ENCODE measurements around the gene ANKRD44.

ANKRD44 gene

GRCh38 chr2:197233473-197233872 lies 77.1 kb downstream of the ANKRD44 start:
- Mint-ChIP-seq H3K36me3 (peaks cover 15% of the 10 kb centered on the region), H3K9me3 (no peaks in the 10 kb centered on the region), H3K4me1 (peaks cover 80% of the 10 kb centered on the region), H3K27ac (peak overlapping the region; percentile 81), H3K4me3 (no peak overlapping the region)
- ATAC-seq = no peak
- peak in 1 of 2 donors; percentile 3 for DNase-seq (ENCODE audit: low spot score in 2 of 2)

- peaks cover 15% of the 10 kb centered on the region for H3K36me3 Mint-ChIP-seq
- H3K27ac Mint-ChIP-seq = no peak overlapping the region
- peaks cover 80% of the 10 kb centered on the region for H3K4me1 Mint-ChIP-seq
- no peaks in the 10 kb centered on the region for H3K9me3 Mint-ChIP-seq
- H3K4me3 Mint-ChIP-seq = no peak overlapping the region
- DNase-seq (ENCODE audit: low spot score in 2 of 2) (peak in 1 of 2 donors; percentile 13), ATAC-seq (no peak)
Measured at GRCh38 chr2:197232010-197232409, 78.6 kb downstream of the ANKRD44 start.

- H3K27ac Mint-ChIP-seq = peak overlapping the region; percentile 86
- peak in 1 of 2 donors; percentile 38 for DNase-seq (ENCODE audit: low spot score in 2 of 2)
- H3K9me3 Mint-ChIP-seq = no peaks in the 10 kb centered on the region
- no peak overlapping the region for H3K4me3 Mint-ChIP-seq
- H3K4me1 Mint-ChIP-seq = peaks cover 78% of the 10 kb centered on the region
- peak; percentile 44 for ATAC-seq
- peaks cover 13% of the 10 kb centered on the region for H3K36me3 Mint-ChIP-seq
Measured at GRCh38 chr2:197229509-197230443, 80.8 kb downstream of the ANKRD44 start.

- Mint-ChIP-seq H3K27ac (peak overlapping the region; percentile 37), H3K36me3 (peaks cover 11% of the 10 kb centered on the region), H3K4me1 (peaks cover 59% of the 10 kb centered on the region), H3K4me3 (no peak overlapping the region), H3K9me3 (no peaks in the 10 kb centered on the region)
- ATAC-seq = no peak
- no peak for DNase-seq (ENCODE audit: low spot score in 2 of 2)
Measured at GRCh38 chr2:197223451-197223850, 87.1 kb downstream of the ANKRD44 start.

DNA sequence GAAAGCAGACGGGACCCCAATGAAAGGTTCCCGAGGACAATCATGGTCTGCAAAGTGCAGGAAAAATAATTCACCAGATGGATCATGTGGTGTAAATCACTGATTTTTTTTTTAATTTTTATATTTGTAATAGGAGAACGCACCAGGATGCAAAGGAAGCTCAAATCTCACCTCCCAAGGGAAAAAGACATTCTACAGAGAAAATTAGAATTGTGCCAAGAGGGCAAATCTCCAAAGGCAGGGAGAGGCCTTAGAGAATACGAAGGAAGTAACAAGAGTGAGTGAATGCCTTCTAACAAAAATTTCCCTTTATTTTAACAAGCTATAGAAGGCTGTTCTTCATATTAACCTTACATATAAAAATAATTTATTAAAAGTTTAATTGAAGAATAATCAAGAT lies 90.9 kb downstream of the ANKRD44 start:
- Mint-ChIP-seq H3K27ac (no peak overlapping the region), H3K9me3 (no peaks in the 10 kb centered on the region), H3K4me3 (no peak overlapping the region), H3K4me1 (peaks cover 58% of the 10 kb centered on the region), H3K36me3 (peaks cover 20% of the 10 kb centered on the region)
- ATAC-seq (no peak), DNase-seq (ENCODE audit: low spot score in 2 of 2) (peak in 1 of 2 donors; percentile 8)

DNA sequence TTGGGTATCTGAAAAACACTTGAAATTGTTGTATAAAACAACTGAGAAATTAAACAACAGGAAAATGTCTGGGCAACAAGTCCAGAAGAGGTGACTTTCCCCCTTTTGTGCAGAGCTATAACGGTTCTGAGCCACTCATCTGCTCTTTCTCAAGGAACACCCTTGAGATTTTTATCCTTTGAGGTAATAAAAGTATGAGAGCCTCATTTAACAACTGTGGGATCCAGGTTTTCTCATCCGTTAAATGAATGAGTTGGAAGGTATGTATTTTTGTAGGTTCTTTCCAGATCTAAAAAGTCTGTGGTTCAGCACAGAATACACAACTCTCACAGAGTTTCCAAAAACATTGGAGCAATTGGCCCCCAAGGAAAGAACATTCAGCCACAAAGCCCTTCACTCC lies 93.0 kb downstream of the ANKRD44 start:
- Mint-ChIP-seq H3K36me3 (peaks cover 24% of the 10 kb centered on the region), H3K9me3 (no peaks in the 10 kb centered on the region), H3K4me1 (peaks cover 63% of the 10 kb centered on the region), H3K27ac (peak overlapping the region; percentile 88), H3K4me3 (peak overlapping the region; percentile 69)
- DNase-seq (ENCODE audit: low spot score in 2 of 2) = peak in 1 of 2 donors; percentile 37
- no peak for ATAC-seq

GRCh38 chr2:197216361-197216979 lies 94.1 kb downstream of the ANKRD44 start:
- Mint-ChIP-seq H3K4me3 (peak overlapping the region; percentile 69), H3K36me3 (peaks cover 32% of the 10 kb centered on the region), H3K9me3 (no peaks in the 10 kb centered on the region), H3K4me1 (peaks cover 63% of the 10 kb centered on the region), H3K27ac (peak overlapping the region; percentile 88)
- ATAC-seq (peak; percentile 45), DNase-seq (ENCODE audit: low spot score in 2 of 2) (peak in 1 of 2 donors; percentile 54)

DNA sequence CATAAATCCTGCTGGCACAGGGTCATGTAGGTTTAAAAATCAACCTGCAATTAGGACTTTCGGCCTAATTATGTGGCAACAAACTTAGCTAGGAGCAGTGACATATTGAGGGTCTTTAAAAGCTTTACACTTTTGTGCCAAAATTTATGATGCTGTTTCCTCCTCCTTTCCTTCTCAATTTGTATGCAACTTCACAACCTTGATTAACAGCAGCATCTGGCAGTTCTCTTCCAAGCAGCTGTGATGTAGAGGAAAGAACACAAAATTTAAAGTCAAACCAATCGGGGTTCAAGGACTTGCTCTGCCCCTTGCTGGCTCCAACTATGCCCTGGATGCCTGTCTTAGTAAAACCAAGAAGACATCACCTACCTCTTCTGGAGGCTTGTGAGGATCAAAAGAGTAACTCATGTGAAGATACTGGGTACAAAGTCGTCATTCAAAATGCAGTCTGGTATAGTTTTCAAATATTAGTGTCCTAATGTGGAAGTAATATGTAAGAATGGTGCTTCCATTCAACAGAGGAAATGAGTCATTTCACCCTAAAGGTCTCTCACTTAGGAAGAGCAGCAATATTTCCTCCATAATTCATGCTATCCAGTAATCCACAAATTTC lies 94.7 kb downstream of the ANKRD44 start:
- no peaks in the 10 kb centered on the region for H3K9me3 Mint-ChIP-seq
- ATAC-seq (peak; percentile 52), DNase-seq (ENCODE audit: low spot score in 2 of 2) (no peak)
- H3K27ac Mint-ChIP-seq = peak overlapping the region; percentile 88
- H3K36me3 Mint-ChIP-seq = peaks cover 36% of the 10 kb centered on the region
- peak overlapping the region; percentile 69 for H3K4me3 Mint-ChIP-seq
- peaks cover 68% of the 10 kb centered on the region for H3K4me1 Mint-ChIP-seq

DNA sequence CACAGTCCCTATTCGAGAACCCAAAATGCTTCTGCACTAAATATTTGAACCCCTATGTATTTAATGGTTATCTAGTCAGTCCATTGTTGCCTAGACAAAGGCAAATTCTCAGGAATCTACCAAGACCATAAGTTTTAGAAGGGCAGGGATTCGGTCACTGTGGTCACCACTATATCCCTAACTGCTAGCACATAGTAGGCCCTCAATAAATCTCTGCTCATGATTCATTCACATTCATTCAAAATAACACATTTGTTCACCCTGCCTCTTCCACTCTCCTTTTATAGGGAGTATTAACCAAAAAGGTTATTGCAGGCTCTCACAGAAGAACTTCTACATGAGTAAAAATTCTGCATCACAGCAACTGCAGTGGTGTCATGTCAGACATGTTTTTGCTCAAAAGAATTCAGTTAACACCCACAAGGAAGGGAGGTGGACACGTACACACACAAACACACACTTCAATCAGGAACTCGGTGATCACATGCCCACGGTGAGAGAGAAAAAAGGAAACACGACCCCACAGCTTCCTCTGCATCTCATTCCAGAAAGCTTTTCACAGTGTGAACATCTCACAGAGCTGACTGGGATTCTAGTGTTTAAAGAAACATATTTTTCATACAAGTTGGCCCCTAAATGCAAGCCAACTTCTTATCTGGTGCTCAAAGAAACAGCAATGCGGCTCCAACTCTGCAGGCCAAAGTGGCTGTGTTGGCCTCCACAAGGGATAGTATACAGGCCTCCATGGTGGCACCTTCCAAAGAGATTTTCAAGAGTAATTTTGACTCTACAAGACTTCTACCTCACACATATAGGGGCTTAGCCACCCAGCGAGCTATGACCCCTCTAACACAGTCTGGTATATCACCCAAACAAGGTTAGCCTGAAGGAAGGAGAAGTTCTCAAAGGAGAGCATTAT lies 98.0 kb downstream of the ANKRD44 start:
- ATAC-seq (peak; percentile 12), DNase-seq (ENCODE audit: low spot score in 2 of 2) (no peak)
- Mint-ChIP-seq H3K36me3 (peaks cover 36% of the 10 kb centered on the region), H3K27ac (peak overlapping the region; percentile 95), H3K9me3 (no peaks in the 10 kb centered on the region), H3K4me3 (peak overlapping the region; percentile 62), H3K4me1 (peaks cover 84% of the 10 kb centered on the region)

GRCh38 chr2:197211881-197212342 lies 98.7 kb downstream of the ANKRD44 start:
- DNase-seq (ENCODE audit: low spot score in 2 of 2) = no peak
- peaks cover 84% of the 10 kb centered on the region for H3K4me1 Mint-ChIP-seq
- peaks cover 36% of the 10 kb centered on the region for H3K36me3 Mint-ChIP-seq
- peak; percentile 73 for ATAC-seq
- H3K27ac Mint-ChIP-seq = peak overlapping the region; percentile 95
- H3K4me3 Mint-ChIP-seq = peak overlapping the region; percentile 62
- no peaks in the 10 kb centered on the region for H3K9me3 Mint-ChIP-seq

- Mint-ChIP-seq H3K4me1 (peaks cover 84% of the 10 kb centered on the region), H3K9me3 (no peaks in the 10 kb centered on the region), H3K4me3 (peak overlapping the region; percentile 62), H3K27ac (peak overlapping the region; percentile 95), H3K36me3 (peaks cover 32% of the 10 kb centered on the region)
- ATAC-seq (no peak), DNase-seq (ENCODE audit: low spot score in 2 of 2) (no peak)
Measured at GRCh38 chr2:197210430-197210829, 100.2 kb downstream of the ANKRD44 start.

GRCh38 chr2:197209742-197210408 lies 100.7 kb downstream of the ANKRD44 start:
- Mint-ChIP-seq H3K9me3 (no peaks in the 10 kb centered on the region), H3K4me1 (peaks cover 83% of the 10 kb centered on the region), H3K4me3 (peak overlapping the region; percentile 62), H3K36me3 (peaks cover 28% of the 10 kb centered on the region), H3K27ac (peak overlapping the region; percentile 95)
- peak; percentile 75 for ATAC-seq
- peak in 1 of 2 donors; percentile 78 for DNase-seq (ENCODE audit: low spot score in 2 of 2)

DNA sequence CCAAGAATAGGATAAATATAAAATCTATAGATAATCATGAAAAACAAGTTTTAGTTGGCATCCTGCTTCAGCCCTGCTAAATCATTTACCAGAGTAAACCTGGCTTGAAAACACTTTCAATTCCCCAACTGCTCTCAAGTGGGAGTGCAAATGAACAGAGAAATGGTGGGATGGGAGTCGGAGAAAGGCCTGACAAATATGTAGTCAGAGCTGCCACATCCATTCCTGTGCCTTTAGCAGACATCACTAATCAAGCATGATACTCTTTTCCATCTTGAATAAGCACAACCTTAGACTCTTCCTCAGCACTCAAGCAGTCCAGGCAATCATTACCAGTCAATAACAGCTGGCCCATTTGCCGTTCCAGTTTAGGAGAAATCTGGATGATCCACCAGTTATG lies 101.3 kb downstream of the ANKRD44 start:
- ATAC-seq = no peak
- Mint-ChIP-seq H3K27ac (peak overlapping the region; percentile 95), H3K4me3 (peak overlapping the region; percentile 62), H3K9me3 (no peaks in the 10 kb centered on the region), H3K36me3 (peaks cover 26% of the 10 kb centered on the region), H3K4me1 (peaks cover 88% of the 10 kb centered on the region)
- DNase-seq (ENCODE audit: low spot score in 2 of 2) = no peak

DNA sequence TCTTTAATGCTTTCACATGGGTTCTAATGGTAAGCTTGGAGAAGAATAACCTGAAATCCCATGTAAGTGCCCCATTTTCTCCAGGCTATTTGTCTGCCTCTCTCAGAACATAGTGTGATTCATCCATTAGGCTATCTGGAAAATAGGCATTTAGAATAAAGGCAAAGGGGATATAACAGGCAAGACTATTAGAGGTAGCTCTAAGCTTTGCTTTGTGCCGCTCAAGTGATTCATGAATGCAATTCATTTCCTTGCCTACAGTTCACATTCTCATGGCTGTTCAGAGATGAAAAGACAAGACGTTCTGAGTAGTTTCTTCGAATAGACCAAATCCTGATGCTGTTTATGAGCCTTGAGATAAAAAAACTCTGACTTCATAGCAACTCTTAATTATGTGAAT lies 101.7 kb downstream of the ANKRD44 start:
- peak overlapping the region; percentile 62 for H3K4me3 Mint-ChIP-seq
- DNase-seq (ENCODE audit: low spot score in 2 of 2) (no peak), ATAC-seq (peak; percentile 11)
- H3K27ac Mint-ChIP-seq = peak overlapping the region; percentile 95
- peaks cover 86% of the 10 kb centered on the region for H3K4me1 Mint-ChIP-seq
- no peaks in the 10 kb centered on the region for H3K9me3 Mint-ChIP-seq
- H3K36me3 Mint-ChIP-seq = peaks cover 30% of the 10 kb centered on the region

All from stimulated activated effector memory CD8-positive, alpha-beta T cell treated with anti-CD3 and anti-CD28 coated beads, Interleukin-12 subunit alpha, Interleukin-12 subunit beta, amount 100 ng/mL, for 72 hours (primary cell).